Mucosa of rectum (tissue), 2 donors: ENCODE data around the gene ANKMY1.

Experiments used
- H3K27ac ChIP-seq, 2 donors: one replicate each; pipeline ENCODE4 v1.7.0; 2013; ENCODE audit warnings: inconsistent platforms in 2 of 2, low read depth in 2 of 2, low read length in 2 of 2
- H3K27me3 ChIP-seq, 2 donors: one replicate each; pipeline ENCODE4 v1.7.0; 2013; ENCODE audit warnings: low read length in 2 of 2; ENCODE audit not compliant: control insufficient read depth in 2 of 2, insufficient read depth in 2 of 2
- H3K36me3 ChIP-seq, 2 donors: one replicate each; pipeline ENCODE4 v1.7.0; 2013; ENCODE audit warnings: low read length in 2 of 2; ENCODE audit not compliant: control insufficient read depth in 2 of 2, insufficient read depth in 2 of 2
- H3K4me1 ChIP-seq, 2 donors: one replicate each; pipeline ENCODE4 v1.7.0; 2013; ENCODE audit warnings: low read length in 2 of 2, mild to moderate bottlenecking in 1 of 2; ENCODE audit not compliant: control insufficient read depth in 2 of 2, insufficient read depth in 2 of 2
- H3K4me3 ChIP-seq, 2 donors: one replicate each; pipeline ENCODE4 v1.7.0; 2013; ENCODE audit warnings: low read length in 2 of 2
- H3K9ac ChIP-seq, 2 donors: one replicate each; pipeline ENCODE4 v1.7.0; 2013; ENCODE audit warnings: low read length in 2 of 2, low read depth in 1 of 2, mild to moderate bottlenecking in 1 of 2
- H3K9me3 ChIP-seq, 2 donors: one replicate each; pipeline ENCODE4 v1.7.0; 2013; ENCODE audit warnings: low read length in 2 of 2; ENCODE audit not compliant: control insufficient read depth in 2 of 2
- donor health status: healthy.
- donor health status: Normal muscosa, but diverticular disease.

ANKMY1 gene

GRCh38 chr2:240574386-240575100 lies 16.8 kb upstream of the ANKMY1 start:
- Histone ChIP-seq H3K4me1 (peaks cover 15 to 24% of the 10 kb centered on the region in 2 donors), H3K4me3 (no peak overlapping the region), H3K9ac (no peak overlapping the region), H3K9me3 (no peaks in the 10 kb centered on the region), H3K36me3 (peaks cover 35 to 41% of the 10 kb centered on the region in 2 donors), H3K27me3 (no peaks in the 10 kb centered on the region), H3K27ac (no peak overlapping the region)

- Histone ChIP-seq H3K36me3 (peaks cover 35 to 41% of the 10 kb centered on the region in 2 donors), H3K9ac (no peak overlapping the region), H3K4me3 (no peak overlapping the region), H3K4me1 (peaks cover 17 to 23% of the 10 kb centered on the region in 2 donors), H3K9me3 (no peaks in the 10 kb centered on the region), H3K27ac (no peak overlapping the region), H3K27me3 (no peaks in the 10 kb centered on the region)
Measured at GRCh38 chr2:240573516-240574385, 16.0 kb upstream of the ANKMY1 start.

GRCh38 chr2:240573071-240573515 lies 15.3 kb upstream of the ANKMY1 start:
- Histone ChIP-seq H3K9me3 (no peaks in the 10 kb centered on the region), H3K36me3 (peaks cover 35 to 36% of the 10 kb centered on the region in 2 donors), H3K27me3 (no peaks in the 10 kb centered on the region), H3K9ac (no peak overlapping the region), H3K4me3 (no peak overlapping the region), H3K27ac (no peak overlapping the region), H3K4me1 (peaks cover 17 to 23% of the 10 kb centered on the region in 2 donors)

GRCh38 chr2:240572141-240573031 lies 14.6 kb upstream of the ANKMY1 start:
- H3K27me3 ChIP-seq = no peaks in the 10 kb centered on the region
- no peak overlapping the region for H3K4me3 ChIP-seq
- no peaks in the 10 kb centered on the region for H3K9me3 ChIP-seq
- no peak overlapping the region for H3K27ac ChIP-seq
- no peak overlapping the region for H3K9ac ChIP-seq
- peaks cover 23 to 28% of the 10 kb centered on the region in 2 donors for H3K4me1 ChIP-seq
- peaks cover 29% of the 10 kb centered on the region in 2 donors for H3K36me3 ChIP-seq

- Histone ChIP-seq H3K27ac (no peak overlapping the region), H3K36me3 (peaks cover 22 to 25% of the 10 kb centered on the region in 2 donors), H3K9me3 (no peaks in the 10 kb centered on the region), H3K4me3 (no peak overlapping the region), H3K27me3 (no peaks in the 10 kb centered on the region), H3K9ac (no peak overlapping the region), H3K4me1 (peaks cover 31 to 37% of the 10 kb centered on the region in 2 donors)
Measured at GRCh38 chr2:240571314-240571973, 13.7 kb upstream of the ANKMY1 start.

GRCh38 chr2:240570531-240571313 lies 12.9 kb upstream of the ANKMY1 start:
- peak overlapping the region in 1 of 2 donors; percentile 88 for H3K4me3 ChIP-seq

GRCh38 chr2:240569998-240570530 lies 12.3 kb upstream of the ANKMY1 start:
- H3K9me3 ChIP-seq = no peaks in the 10 kb centered on the region
- no peak overlapping the region for H3K27ac ChIP-seq
- peaks cover 43 to 50% of the 10 kb centered on the region in 2 donors for H3K4me1 ChIP-seq
- no peaks in the 10 kb centered on the region for H3K27me3 ChIP-seq
- peak overlapping the region; percentile 83 to 88 for H3K4me3 ChIP-seq
- peaks cover 13 to 15% of the 10 kb centered on the region in 2 donors for H3K36me3 ChIP-seq
- H3K9ac ChIP-seq = no peak overlapping the region

More at GRCh38 chr2:240570531-240571313, 12.9 kb upstream of the ANKMY1 start:
- H3K4me1 ChIP-seq = peaks cover 37 to 43% of the 10 kb centered on the region in 2 donors
- no peaks in the 10 kb centered on the region for H3K9me3 ChIP-seq
- no peak overlapping the region for H3K27ac ChIP-seq
- H3K36me3 ChIP-seq = peaks cover 20 to 21% of the 10 kb centered on the region in 2 donors
- no peak overlapping the region for H3K9ac ChIP-seq
- no peaks in the 10 kb centered on the region for H3K27me3 ChIP-seq

GRCh38 chr2:240569523-240569997 lies 11.8 kb upstream of the ANKMY1 start:
- H3K27ac ChIP-seq = peak overlapping the region in 1 of 2 donors; percentile 84
- peaks cover 8 to 9% of the 10 kb centered on the region in 2 donors for H3K36me3 ChIP-seq

More at GRCh38 chr2:240569523-240569997, 11.8 kb upstream of the ANKMY1 start:
- Histone ChIP-seq H3K4me1 (peaks cover 48 to 55% of the 10 kb centered on the region in 2 donors), H3K9me3 (no peaks in the 10 kb centered on the region), H3K9ac (peak overlapping the region; percentile 68 to 74), H3K27me3 (no peaks in the 10 kb centered on the region), H3K4me3 (peak overlapping the region; percentile 83 to 88)
